Stimulated activated CD8-positive, alpha-beta memory T cell treated with anti-CD3 and anti-CD28 coated beads, Interleukin-4, amount 100 ng/mL, for 24 hours (primary cell): Measurements from ENCODE around the gene AOX1.
"Not testable (repeated sequence)": the region's sequence is repeated elsewhere in the genome, so short reads cannot be mapped to it uniquely, and the experiment has no call there.

ENCODE experiments used
- DNase-seq: peaks from one replicate; pipeline ENCODE4 v3.0.0-alpha.2; 2020; ENCODE audit warnings: low read depth

The AOX1 gene

GRCh38 chr2:200627110-200627770, 41.4 kb downstream of the AOX1 start:
- no peak for DNase-seq

- not testable (repeated sequence) for DNase-seq
Measured at GRCh38 chr2:200628461-200628860, 42.6 kb downstream of the AOX1 start.

- DNase-seq: no peak
Measured at GRCh38 chr2:200631287-200631686, 45.5 kb downstream of the AOX1 start.

GRCh38 chr2:200634231-200634964, 48.6 kb downstream of the AOX1 start:
- DNase-seq: no peak

- DNase-seq: no peak
Measured at GRCh38 chr2:200635251-200635650, 49.4 kb downstream of the AOX1 start.

GRCh38 chr2:200637901-200638300, 52.1 kb downstream of the AOX1 start:
- DNase-seq: no peak

GRCh38 chr2:200640176-200640575, 54.4 kb downstream of the AOX1 start:
- DNase-seq: no peak

- DNase-seq: no peak
Measured at GRCh38 chr2:200640901-200641300, 55.1 kb downstream of the AOX1 start.

- DNase-seq: not testable (repeated sequence)
Measured at GRCh38 chr2:200648518-200649281, 62.9 kb downstream of the AOX1 start.

GRCh38 chr2:200649724-200650123, 63.9 kb downstream of the AOX1 start:
- no peak for DNase-seq

- DNase-seq: no peak
Measured at GRCh38 chr2:200650195-200650594, 64.4 kb downstream of the AOX1 start.

- DNase-seq: no peak
Measured at GRCh38 chr2:200652158-200652557, 66.3 kb downstream of the AOX1 start.

- no peak for DNase-seq
Measured at GRCh38 chr2:200653021-200653420, 67.2 kb downstream of the AOX1 start.

GRCh38 chr2:200654823-200655222, 69.0 kb downstream of the AOX1 start:
- DNase-seq: no peak

GRCh38 chr2:200655918-200656580, 70.2 kb downstream of the AOX1 start:
- DNase-seq: no peak

GRCh38 chr2:200658278-200658864, 72.6 kb downstream of the AOX1 start:
- no peak for DNase-seq

- DNase-seq: no peak
Measured at GRCh38 chr2:200659410-200659809, 73.6 kb downstream of the AOX1 start.

- DNase-seq: no peak
Measured at GRCh38 chr2:200661477-200661876, 75.7 kb downstream of the AOX1 start.

GRCh38 chr2:200662727-200663126, 76.9 kb downstream of the AOX1 start:
- DNase-seq: no peak

- DNase-seq: no peak
Measured at GRCh38 chr2:200664770-200665494, 79.1 kb downstream of the AOX1 start.
